ENCODE measurements around the gene GUCY1A1.

- TF ChIP-seq CTCF (conservative IDR thresholded peaks at IDR 0.05) (no peak), EZH2 (IDR thresholded peaks at IDR 0.05; ENCODE audit: low read depth) (no peak)
Observed at GRCh38 chr4:155749041-155749440, 82.4 kb downstream of the GUCY1A1 start.
